Loucy (cell line): ENCODE results near the gene FHL1.
A peak's percentile ranks its signal among the peaks of the same experiment; 100 is the strongest.

ENCODE experiments used
- H2AFZ ChIP-seq: fragments of 200-600 bp; sonication (generic); 2 replicates; pipeline ENCODE4 v1.6.0; 2016; ENCODE audit warnings: antibody characterized with exemption, mild to moderate bottlenecking, low read length, moderate library complexity
- H3F3A ChIP-seq: fragments of 200-600 bp; 2 replicates; pipeline ENCODE4 v1.6.0; 2016; ENCODE audit warnings: antibody characterized with exemption, low read depth, mild to moderate bottlenecking
- H3K27me3 ChIP-seq: fragments of 200-600 bp; sonication (generic); 2 replicates; pipeline ENCODE4 v1.6.1; 2014; ENCODE audit warnings: low read length, mild to moderate bottlenecking; ENCODE audit not compliant: insufficient read depth, poor library complexity, severe bottlenecking
- H3K36me3 ChIP-seq: fragments of 200-600 bp; sonication (generic); 2 replicates; pipeline ENCODE4 v1.6.1; 2016; ENCODE audit warnings: low read length; ENCODE audit not compliant: insufficient read depth
- H3K4me1 ChIP-seq: fragments of 200-600 bp; sonication (generic); 2 replicates; pipeline ENCODE4 v1.5.1; 2014; ENCODE audit warnings: low read length, mild to moderate bottlenecking; ENCODE audit not compliant: insufficient read depth, poor library complexity, severe bottlenecking
- H3K4me2 ChIP-seq: fragments of 200-600 bp; sonication (generic); 2 replicates; pipeline ENCODE4 v1.6.0; 2014; ENCODE audit warnings: antibody characterized with exemption, low read length, low read depth, mild to moderate bottlenecking; ENCODE audit not compliant: poor library complexity, severe bottlenecking
- H3K4me3 ChIP-seq: fragments of 200-600 bp; sonication (generic); 2 replicates; pipeline ENCODE4 v1.5.1; 2014; ENCODE audit warnings: low read length, mild to moderate bottlenecking, mixed read lengths; ENCODE audit not compliant: poor library complexity, severe bottlenecking
- H3K79me2 ChIP-seq: fragments of 200-600 bp; sonication (generic); 2 replicates; pipeline ENCODE4 v1.6.1; 2014; ENCODE audit warnings: low read length; ENCODE audit not compliant: insufficient read depth
- H3K9ac ChIP-seq: fragments of 200-600 bp; sonication (generic); 2 replicates; pipeline ENCODE4 v1.6.0; 2014; ENCODE audit warnings: mild to moderate bottlenecking, low read depth, low read length, moderate library complexity; ENCODE audit not compliant: poor library complexity, severe bottlenecking
- H3K9me2 ChIP-seq: fragments of 200-600 bp; sonication (generic); replicated peaks from 2 replicates; pipeline ENCODE4 v1.6.1; 2016; ENCODE audit warnings: low read depth, low read length, mixed read lengths
- H3K9me3 ChIP-seq: fragments of 200-600 bp; sonication (generic); 2 replicates; pipeline ENCODE4 v1.6.1; 2014; ENCODE audit warnings: mild to moderate bottlenecking, antibody characterized with exemption, low read length, low read depth; ENCODE audit not compliant: insufficient read depth
- H4K20me1 ChIP-seq: fragments of 200-600 bp; sonication (generic); 2 replicates; pipeline ENCODE4 v1.6.0; 2014; ENCODE audit warnings: antibody characterized with exemption, low read length, mild to moderate bottlenecking; ENCODE audit not compliant: insufficient read depth, poor library complexity, severe bottlenecking
- CTCF ChIP-seq: fragments of 200-600 bp; sonication (generic); conservative IDR thresholded peaks from 2 replicates; pipeline ENCODE4 v1.5.1; 2014; ENCODE audit warnings: mild to moderate bottlenecking, antibody characterized with exemption, low read length
- EZH2phosphoT487 ChIP-seq: fragments of 200-600 bp; IDR thresholded peaks from 2 replicates; pipeline ENCODE4 v1.6.1; 2018; ENCODE audit warnings: antibody characterized with exemption, mild to moderate bottlenecking, moderate library complexity, borderline replicate concordance

FHL1 gene

DNA sequence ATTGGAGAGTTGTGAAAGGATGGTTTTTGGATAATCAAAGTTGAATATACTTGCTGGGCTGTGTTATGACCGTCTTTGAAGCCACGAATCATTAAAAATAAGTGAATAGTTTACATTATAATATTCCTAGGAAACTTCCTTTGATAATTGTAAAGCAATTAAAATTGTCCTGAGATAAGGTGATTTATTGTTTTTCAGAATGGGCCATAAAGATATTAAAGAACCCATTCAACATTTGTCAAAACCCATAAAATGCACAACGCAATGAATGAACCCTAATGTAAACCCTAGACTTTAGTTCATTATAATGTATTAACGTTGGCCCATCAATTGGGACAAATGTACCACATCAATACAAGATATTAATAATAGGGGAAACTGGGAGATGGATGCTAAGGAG, 11.4 kb downstream of the FHL1 start:
- Histone ChIP-seq H3K9me2 (no peaks in the 10 kb centered on the region), H3K9me3 (no peaks in the 10 kb centered on the region), H3K27me3 (no peaks in the 10 kb centered on the region), H3K4me2 (no peak overlapping the region), H3K4me1 (no peaks in the 10 kb centered on the region), H3K36me3 (no peaks in the 10 kb centered on the region), H3K4me3 (no peak overlapping the region), H3K9ac (no peak overlapping the region), H4K20me1 (no peaks in the 10 kb centered on the region), H3F3A (no peaks in the 10 kb centered on the region), H3K79me2 (no peaks in the 10 kb centered on the region), H2AFZ (no peak overlapping the region)
- TF ChIP-seq CTCF (no peak), EZH2phosphoT487 (no peak)

- no peaks in the 10 kb centered on the region for H3F3A ChIP-seq
- H4K20me1 ChIP-seq, result no peaks in the 10 kb centered on the region
- no peak overlapping the region for H3K4me3 ChIP-seq
- no peak overlapping the region for H3K4me2 ChIP-seq
- no peaks in the 10 kb centered on the region for H3K79me2 ChIP-seq
- H3K9me3 ChIP-seq, result no peaks in the 10 kb centered on the region
- no peak overlapping the region for H3K9ac ChIP-seq
- H2AFZ ChIP-seq, result no peak overlapping the region
- TF ChIP-seq CTCF, result no peak
- TF ChIP-seq EZH2phosphoT487, result no peak
- no peaks in the 10 kb centered on the region for H3K36me3 ChIP-seq
- no peaks in the 10 kb centered on the region for H3K27me3 ChIP-seq
- H3K9me2 ChIP-seq, result no peaks in the 10 kb centered on the region
- H3K4me1 ChIP-seq, result no peaks in the 10 kb centered on the region
Measured at GRCh38 chrX:136159611-136160025, 12.3 kb downstream of the FHL1 start.

DNA sequence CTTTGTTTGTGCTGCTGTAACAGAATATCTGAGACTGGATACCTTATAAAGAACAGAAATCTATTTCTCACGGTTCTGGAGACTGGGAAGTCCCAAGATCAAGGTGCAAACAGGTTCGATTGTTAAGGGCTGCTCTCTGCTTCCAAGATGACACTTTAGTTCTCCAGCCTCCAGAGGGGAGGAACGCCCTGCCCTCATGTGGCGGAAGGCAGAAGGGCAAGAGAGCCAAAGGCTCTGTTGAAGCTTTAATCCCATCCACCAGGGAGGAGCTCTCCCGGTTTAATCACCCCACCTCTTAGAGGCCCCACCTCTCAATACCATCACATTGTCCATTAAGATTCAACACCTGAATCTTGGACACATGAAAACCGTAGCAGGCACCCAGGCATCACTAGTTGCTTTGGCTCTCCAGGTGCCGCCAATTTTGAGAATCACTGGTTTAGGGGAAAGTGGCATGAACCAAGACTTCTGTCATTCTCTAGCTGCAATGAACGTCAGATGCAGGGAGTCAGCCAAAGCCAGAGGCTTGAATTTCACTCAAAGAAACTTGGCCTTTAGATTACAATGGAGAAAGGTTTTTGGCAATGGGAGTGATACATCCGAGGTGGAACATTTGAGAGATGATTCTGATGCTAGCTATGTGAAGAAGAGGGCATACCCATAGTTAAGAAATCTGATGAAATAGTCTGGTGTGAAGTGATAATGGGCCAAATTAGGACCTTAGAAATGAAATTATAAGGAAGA, 15.7 kb downstream of the FHL1 start:
- no peaks in the 10 kb centered on the region for H4K20me1 ChIP-seq
- H3K4me2 ChIP-seq, result no peak overlapping the region
- H2AFZ ChIP-seq, result no peak overlapping the region
- H3K36me3 ChIP-seq, result no peaks in the 10 kb centered on the region
- no peak overlapping the region for H3K4me3 ChIP-seq
- no peak for TF ChIP-seq EZH2phosphoT487
- TF ChIP-seq CTCF, result peak; percentile 67
- H3K79me2 ChIP-seq, result no peaks in the 10 kb centered on the region
- no peaks in the 10 kb centered on the region for H3K9me3 ChIP-seq
- no peak overlapping the region for H3K9ac ChIP-seq
- H3K9me2 ChIP-seq, result no peaks in the 10 kb centered on the region
- H3K4me1 ChIP-seq, result no peaks in the 10 kb centered on the region
- no peaks in the 10 kb centered on the region for H3F3A ChIP-seq
- H3K27me3 ChIP-seq, result no peaks in the 10 kb centered on the region
